K562 (cell line): ENCODE results near the gene KRTAP4-3.

Source experiments
- ATF3 ChIP-seq, 2 experiments: fragments of 450-650 bp in 1 of 2; sonication (generic) in 1 of 2; formaldehyde crosslinking in 1 of 2; IDR thresholded peaks in 1 of 2; conservative IDR thresholded peaks in 1 of 2; 2 replicates each; pipeline versions ENCODE4 v1.6.1 to v1.8.1; 2016 to 2023; ENCODE audit warnings: mild to moderate bottlenecking in 2 of 2, moderate library complexity in 2 of 2, inconsistent platforms in 1 of 2, missing genetic modification reagents in 1 of 2
- CBX5 ChIP-seq: IDR thresholded peaks from 2 replicates; pipeline ENCODE4 v1.6.1; 2014; ENCODE audit warnings: low read depth, borderline replicate concordance
- CTCF ChIP-seq, 3 experiments: IDR thresholded peaks in 2 of 3; conservative IDR thresholded peaks in 1 of 3; 2 replicates each; pipeline ENCODE4 v1.5.1; 2011 to 2012; ENCODE audit warnings: low read length in 3 of 3, mild to moderate bottlenecking in 3 of 3, control low read depth in 2 of 3, improper control_type of control experiment in 1 of 3, inconsistent platforms in 1 of 3, low read depth in 1 of 3, mixed read lengths in 1 of 3, moderate library complexity in 1 of 3; ENCODE audit not compliant: insufficient read depth in 2 of 3
- ESRRA ChIP-seq: fragments of 450-650 bp; IDR thresholded peaks from 2 replicates; pipeline ENCODE4 v1.6.1; 2014; ENCODE audit warnings: low read depth, mild to moderate bottlenecking, moderate library complexity, borderline replicate concordance
- EZH2 ChIP-seq: IDR thresholded peaks from 2 replicates; pipeline ENCODE4 v1.6.1; 2012; ENCODE audit warnings: low read depth, mild to moderate bottlenecking, inconsistent platforms, low read length, borderline replicate concordance
- NR2C2 ChIP-seq, 2 experiments: fragments of 200-800 bp in 1 of 2; sonication (Bioruptor generic) in 1 of 2; sonication (generic) in 1 of 2; formaldehyde crosslinking in 1 of 2; IDR thresholded peaks; 2 replicates each; pipeline versions ENCODE4 v1.6.1 to v1.8.0; 2016 to 2022; ENCODE audit warnings: mild to moderate bottlenecking in 1 of 2, missing compliant biosample characterization in 1 of 2, missing genetic modification characterization in 1 of 2, missing genetic modification reagents in 1 of 2
- PHF20 ChIP-seq: fragments of 450-650 bp; IDR thresholded peaks from 2 replicates; pipeline ENCODE4 v1.6.1; 2018; ENCODE audit not compliant: partially characterized antibody
- TAF7 ChIP-seq: fragments of 450-650 bp; IDR thresholded peaks from 2 replicates; pipeline ENCODE4 v1.6.1; 2016; ENCODE audit warnings: missing genetic modification characterization, missing compliant biosample characterization
- ZNF121 ChIP-seq: sonication (generic); formaldehyde crosslinking; conservative IDR thresholded peaks from 2 replicates; pipeline ENCODE4 v1.8.0; 2022; ENCODE audit warnings: missing genetic modification reagents

- TF ChIP-seq CTCF (IDR thresholded peaks at IDR 0.05 in 2 of 3, conservative IDR thresholded peaks at IDR 0.05 in 1 of 3; ENCODE audit: insufficient read depth in 2 of 3, low read depth in 1 of 3, low read length in 3 of 3) (no peak), PHF20 (no peak), CBX5 (no peak), TAF7 (tag) (no peak), EZH2 (no peak), ESRRA (no peak), NR2C2 (CRISPR knock-in tag; IDR thresholded peaks at IDR 0.05) (no peak), NR2C2 (tag; IDR thresholded peaks at IDR 0.05) (no peak), ATF3 (IDR thresholded peaks at IDR 0.05) (no peak), ATF3 (CRISPR knock-in tag; conservative IDR thresholded peaks at IDR 0.05) (no peak), ZNF121 (CRISPR knock-in tag) (no peak)
Observed at GRCh38 chr17:41133880-41134735, 33.9 kb downstream of the KRTAP4-3 start.
